Fibroblast of lung (primary cell): ENCODE data around the gene KRT72. TPM values are rescaled to one million over a fixed set of nuclear protein-coding genes. Genes with fewer than 3 reads are reported as not detected.

Experiments
- DNase-seq, 2 donors: peaks; one replicate each; pipeline versions ENCODE4 v3.0.0 to v3.0.0-alpha.2; 2010; ENCODE audit warnings: low read depth in 2 of 2
- H2AFZ ChIP-seq: 2 replicates; pipeline ENCODE4 v1.5.1; 2012; ENCODE audit warnings: low read length, control low read depth, inconsistent platforms
- H3K27ac ChIP-seq: 2 replicates; pipeline ENCODE4 v1.5.1; 2011; ENCODE audit warnings: low read length, control low read depth; ENCODE audit not compliant: insufficient read depth
- H3K27me3 ChIP-seq: 2 replicates; pipeline ENCODE4 v1.5.1; 2011; ENCODE audit warnings: mild to moderate bottlenecking, low read length; ENCODE audit not compliant: control insufficient read depth, insufficient read depth
- H3K36me3 ChIP-seq: 2 replicates; pipeline ENCODE4 v1.5.1; 2011; ENCODE audit warnings: low read length; ENCODE audit not compliant: control insufficient read depth, insufficient read depth
- H3K4me1 ChIP-seq: 2 replicates; pipeline ENCODE4 v1.5.1; 2011; ENCODE audit warnings: low read length; ENCODE audit not compliant: control insufficient read depth, insufficient read depth; ENCODE audit errors: extremely low read depth
- H3K4me2 ChIP-seq: 2 replicates; pipeline ENCODE4 v1.5.1; 2011; ENCODE audit warnings: low read length, control low read depth; ENCODE audit not compliant: insufficient read depth; ENCODE audit errors: extremely low read depth
- H3K4me3 ChIP-seq, 4 experiments: fragments of 200-600 bp in 1 of 4; sonication (generic) in 1 of 4; replicated peaks in 1 of 4; 2 replicates each; pipeline ENCODE4 v1.5.1; 2011 to 2016; ENCODE audit warnings: low read length in 4 of 4, low read depth in 3 of 4, mild to moderate bottlenecking in 3 of 4, control low read depth in 2 of 4, inconsistent platforms in 1 of 4, mixed read lengths in 1 of 4; ENCODE audit not compliant: insufficient read depth in 1 of 4; ENCODE audit errors: control extremely low read depth in 1 of 4
- H3K79me2 ChIP-seq: 2 replicates; pipeline ENCODE4 v1.5.1; 2012; ENCODE audit warnings: mild to moderate bottlenecking, low read length, inconsistent platforms; ENCODE audit not compliant: control insufficient read depth, insufficient read depth
- H3K9ac ChIP-seq: 2 replicates; pipeline ENCODE4 v1.5.1; 2011; ENCODE audit warnings: mild to moderate bottlenecking, low read length, control low read depth; ENCODE audit not compliant: insufficient read depth
- H3K9me3 ChIP-seq: 2 replicates; pipeline ENCODE4 v1.5.1; 2012; ENCODE audit warnings: low read depth, low read length; ENCODE audit not compliant: control insufficient read depth, insufficient read depth
- H4K20me1 ChIP-seq: 2 replicates; pipeline ENCODE4 v1.5.1; 2011; ENCODE audit warnings: low read length; ENCODE audit not compliant: control insufficient read depth, insufficient read depth; ENCODE audit errors: extremely low read depth
- EZH2 ChIP-seq: IDR thresholded peaks from 2 replicates; pipeline ENCODE4 v1.5.1; 2012; ENCODE audit warnings: low read length, control low read depth, mild to moderate bottlenecking; ENCODE audit errors: missing control alignments
- polyA plus RNA-seq, 2 donors: library from polyadenylated mRNA; depleted of rRNA in 1 of 2; stranded (reverse) in 1 of 2; unstranded in 1 of 2; fragments of >200 nt; gene quantifications; 2 replicates each; pipeline ENCODE4 v1.2.1, GENCODE V29; 2011 to 2012; ENCODE audit warnings: missing spikeins in 1 of 2
- total RNA-seq: library from RNA; depleted of rRNA; stranded (reverse); fragments of >200 nt; gene quantifications from 2 replicates; pipeline ENCODE4 v1.2.1, GENCODE V29; 2014
- TF ChIP-seq, protein P1 (sequence below), 2 donors: IDR thresholded peaks in 1 of 2; conservative IDR thresholded peaks in 1 of 2; 1 replicate in 1 of 2; 2 replicates in 1 of 2; pipeline ENCODE4 v1.5.1; 2011 to 2012; ENCODE audit warnings: low read length in 2 of 2, control low read depth in 1 of 2, inconsistent platforms in 1 of 2, low read depth in 1 of 2, mild to moderate bottlenecking in 1 of 2

Gene KRT72
- total and polyA plus RNA-seq, 2 donors (not counting 1 experiment from before 2014, with no cell fraction given), result not detected

DNA sequence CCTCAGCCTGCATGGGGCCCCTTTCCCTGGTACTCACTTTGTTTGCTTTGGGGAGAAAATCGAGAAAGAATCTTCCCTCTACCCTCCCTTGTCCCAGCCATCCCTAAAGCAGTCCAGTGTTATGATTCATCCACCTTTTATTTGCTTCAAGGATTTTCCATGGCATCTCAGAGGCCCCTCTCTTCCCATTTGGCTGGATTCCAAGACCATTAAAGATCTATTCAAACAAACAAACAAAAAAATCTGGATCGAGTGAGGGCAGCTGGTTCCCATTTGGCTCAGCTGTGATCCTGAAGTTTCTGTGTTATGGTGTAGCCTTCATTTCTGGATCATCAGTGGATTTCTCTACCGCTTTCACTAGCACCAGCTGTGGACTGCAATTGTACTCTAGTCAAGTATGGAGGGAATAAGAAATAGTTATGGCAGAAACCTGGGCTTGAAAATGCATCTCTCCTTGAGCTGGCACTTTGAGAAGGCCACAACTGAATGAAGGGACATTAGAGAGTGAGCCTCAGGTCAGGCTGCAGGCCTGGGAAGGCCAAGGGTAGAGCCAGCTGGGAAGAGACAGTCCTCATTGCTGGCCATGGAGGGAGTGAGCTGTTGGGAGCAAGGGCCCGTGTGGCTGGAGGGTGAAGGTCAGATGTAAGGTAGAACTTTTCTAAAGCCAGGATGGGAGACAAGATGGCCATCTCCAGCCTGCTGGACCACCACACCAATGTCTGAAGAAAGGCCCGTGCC lies 62.0 kb downstream of the KRT72 start:
- no peaks in the 10 kb centered on the region for H3K36me3 ChIP-seq
- H3K4me2 ChIP-seq, result no peak overlapping the region
- no peak overlapping the region for H3K27ac ChIP-seq
- no peaks in the 10 kb centered on the region for H4K20me1 ChIP-seq
- no peak overlapping the region for H3K9ac ChIP-seq
- H3K4me1 ChIP-seq, result no peaks in the 10 kb centered on the region
- H3K9me3 ChIP-seq, result no peaks in the 10 kb centered on the region
- H3K27me3 ChIP-seq, result peaks cover 5% of the 10 kb centered on the region
- peak; percentile 52 to 56 for DNase-seq
- no peak for TF ChIP-seq EZH2
- TF ChIP-seq, protein P1, sequence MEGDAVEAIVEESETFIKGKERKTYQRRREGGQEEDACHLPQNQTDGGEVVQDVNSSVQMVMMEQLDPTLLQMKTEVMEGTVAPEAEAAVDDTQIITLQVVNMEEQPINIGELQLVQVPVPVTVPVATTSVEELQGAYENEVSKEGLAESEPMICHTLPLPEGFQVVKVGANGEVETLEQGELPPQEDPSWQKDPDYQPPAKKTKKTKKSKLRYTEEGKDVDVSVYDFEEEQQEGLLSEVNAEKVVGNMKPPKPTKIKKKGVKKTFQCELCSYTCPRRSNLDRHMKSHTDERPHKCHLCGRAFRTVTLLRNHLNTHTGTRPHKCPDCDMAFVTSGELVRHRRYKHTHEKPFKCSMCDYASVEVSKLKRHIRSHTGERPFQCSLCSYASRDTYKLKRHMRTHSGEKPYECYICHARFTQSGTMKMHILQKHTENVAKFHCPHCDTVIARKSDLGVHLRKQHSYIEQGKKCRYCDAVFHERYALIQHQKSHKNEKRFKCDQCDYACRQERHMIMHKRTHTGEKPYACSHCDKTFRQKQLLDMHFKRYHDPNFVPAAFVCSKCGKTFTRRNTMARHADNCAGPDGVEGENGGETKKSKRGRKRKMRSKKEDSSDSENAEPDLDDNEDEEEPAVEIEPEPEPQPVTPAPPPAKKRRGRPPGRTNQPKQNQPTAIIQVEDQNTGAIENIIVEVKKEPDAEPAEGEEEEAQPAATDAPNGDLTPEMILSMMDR (conservative IDR thresholded peaks at IDR 0.05 in 1 of 2, IDR thresholded peaks at IDR 0.05 in 1 of 2; ENCODE audit: low read depth in 1 of 2, low read length in 2 of 2), result no peak
- H2AFZ ChIP-seq, result no peak overlapping the region
- no peaks in the 10 kb centered on the region for H3K79me2 ChIP-seq
- no peak overlapping the region for H3K4me3 ChIP-seq

DNA sequence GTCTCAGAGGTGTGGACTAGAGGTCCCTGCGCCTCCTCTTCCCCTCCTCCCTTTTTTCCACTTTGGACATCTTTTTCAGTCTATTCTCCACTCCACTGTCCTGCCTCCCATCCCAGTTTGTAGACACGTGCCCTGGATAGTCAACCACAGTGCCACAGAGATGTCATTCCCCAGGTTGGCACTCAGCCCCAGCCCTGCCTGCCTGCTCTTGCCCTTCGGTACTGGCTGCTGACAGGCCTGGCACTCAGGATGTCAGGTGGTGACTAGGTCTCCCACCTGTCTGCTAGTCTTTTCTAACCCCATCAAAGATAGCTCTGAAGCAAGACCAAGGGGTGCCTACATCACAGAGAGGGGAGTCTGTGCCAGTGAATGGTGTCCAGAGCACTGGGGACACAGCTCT lies 64.2 kb downstream of the KRT72 start:
- no peaks in the 10 kb centered on the region for H3K27me3 ChIP-seq
- H3K4me2 ChIP-seq, result no peak overlapping the region
- no peak overlapping the region for H3K27ac ChIP-seq
- no peak overlapping the region for H2AFZ ChIP-seq
- DNase-seq, result no peak
- no peaks in the 10 kb centered on the region for H4K20me1 ChIP-seq
- H3K79me2 ChIP-seq, result no peaks in the 10 kb centered on the region
- no peak overlapping the region for H3K9ac ChIP-seq
- H3K4me1 ChIP-seq, result no peaks in the 10 kb centered on the region
- H3K36me3 ChIP-seq, result no peaks in the 10 kb centered on the region
- TF ChIP-seq EZH2, result no peak
- no peak overlapping the region for H3K4me3 ChIP-seq
- no peaks in the 10 kb centered on the region for H3K9me3 ChIP-seq

Other genes with a start within 250 kb of the KRT72 start
- gene KRT85, start 234.0 kb downstream of the KRT72 start, total RNA-seq, result not detected in 2 replicates
- not detected in 2 replicates for gene KRT85, start 234.0 kb downstream of the KRT72 start, polyA plus RNA-seq
- not detected in 2 replicates for gene KRT84, start 215.8 kb downstream of the KRT72 start, total RNA-seq
- not detected in 2 replicates for gene KRT84, start 215.8 kb downstream of the KRT72 start, polyA plus RNA-seq
- gene KRT82, start 195.1 kb downstream of the KRT72 start, total RNA-seq, result not detected in 2 replicates
- not detected in 2 replicates for gene KRT82, start 195.1 kb downstream of the KRT72 start, polyA plus RNA-seq
- not detected in 2 replicates for gene KRT75, start 167.1 kb downstream of the KRT72 start, total RNA-seq
- gene KRT75, start 167.1 kb downstream of the KRT72 start, polyA plus RNA-seq, result not detected in 2 replicates
- not detected in 2 replicates for gene KRT6B, start 149.3 kb downstream of the KRT72 start, total RNA-seq
- 0.05 and 0.07 TPM in 2 replicates for gene KRT6B, start 149.3 kb downstream of the KRT72 start, polyA plus RNA-seq
- not detected in 2 replicates for gene KRT6C, start 127.7 kb downstream of the KRT72 start, total RNA-seq
- not detected in 2 replicates for gene KRT6C, start 127.7 kb downstream of the KRT72 start, polyA plus RNA-seq
- gene KRT6A, start 108.2 kb downstream of the KRT72 start, total RNA-seq, result not detected in 2 replicates
- gene KRT6A, start 108.2 kb downstream of the KRT72 start, polyA plus RNA-seq, result 0.32 and 41.1 TPM in 2 replicates
- not detected in 2 replicates for gene KRT5, start 81.1 kb downstream of the KRT72 start, total RNA-seq
- 0.81 and 0.82 TPM in 2 replicates for gene KRT5, start 81.1 kb downstream of the KRT72 start, polyA plus RNA-seq
- not detected in 2 replicates for gene KRT71, start 48.3 kb downstream of the KRT72 start, total RNA-seq
- gene KRT71, start 48.3 kb downstream of the KRT72 start, polyA plus RNA-seq, result not detected in 2 replicates
- gene KRT74, start 27.6 kb downstream of the KRT72 start, total RNA-seq, result not detected in 2 replicates
- gene KRT74, start 27.6 kb downstream of the KRT72 start, polyA plus RNA-seq, result not detected in 2 replicates
- gene KRT73, start 17.1 kb upstream of the KRT72 start, total RNA-seq, result not detected in 2 replicates
- not detected in 2 replicates for gene KRT73, start 17.1 kb upstream of the KRT72 start, polyA plus RNA-seq
- not detected in 2 replicates for gene KRT2, start 50.7 kb upstream of the KRT72 start, total RNA-seq
- gene KRT2, start 50.7 kb upstream of the KRT72 start, polyA plus RNA-seq, result not detected in 2 replicates
- not detected in 2 replicates for gene KRT1, start 78.9 kb upstream of the KRT72 start, total RNA-seq
- gene KRT1, start 78.9 kb upstream of the KRT72 start, polyA plus RNA-seq, result not detected in 2 replicates
- gene KRT77, start 102.1 kb upstream of the KRT72 start, total RNA-seq, result not detected in 2 replicates
- not detected in 2 replicates for gene KRT77, start 102.1 kb upstream of the KRT72 start, polyA plus RNA-seq
- not detected in 2 replicates for gene KRT76, start 175.9 kb upstream of the KRT72 start, total RNA-seq
- gene KRT76, start 175.9 kb upstream of the KRT72 start, polyA plus RNA-seq, result not detected in 2 replicates
- not detected in 2 replicates for gene KRT3, start 194.7 kb upstream of the KRT72 start, total RNA-seq
- not detected in 2 replicates for gene KRT3, start 194.7 kb upstream of the KRT72 start, polyA plus RNA-seq
- under 0.01 TPM in 2 replicates for gene KRT4, start 212.7 kb upstream of the KRT72 start, total RNA-seq
- 0.17 and 0.23 TPM in 2 replicates for gene KRT4, start 212.7 kb upstream of the KRT72 start, polyA plus RNA-seq
- not detected in 2 replicates for gene KRT79, start 232.8 kb upstream of the KRT72 start, total RNA-seq
- gene KRT79, start 232.8 kb upstream of the KRT72 start, polyA plus RNA-seq, result not detected in 2 replicates
- not detected in 2 replicates for gene KRT78, start 247.5 kb upstream of the KRT72 start, total RNA-seq
- not detected in 2 replicates for gene KRT78, start 247.5 kb upstream of the KRT72 start, polyA plus RNA-seq